Activated CD8-positive, alpha-beta T cell treated with anti-CD3 and anti-CD28 coated beads, Interleukin-2, amount 10 ng/mL, durations not matched to agents 7 days and 5 days (primary cell): ENCODE measurements around the gene SDR39U1. TPM values are rescaled to one million over a fixed set of nuclear protein-coding genes. Genes with fewer than 3 reads are reported as not detected.
"Not testable (repeated sequence)": the region's sequence is repeated elsewhere in the genome, so short reads cannot be mapped to it uniquely, and the experiment has no call there.

Experiments
- ATAC-seq: fragments of 150-1000 bp; cut with Tn5 transposase; one replicate; pipeline ENCODE4 v1.10.0; 2021; ENCODE audit warnings: moderate library complexity
- CTCF ChIA-PET: fragments of 350-600 bp; sonication (Branson Sonifier 250); formaldehyde crosslinking; loops from one replicate; lab custom pipeline; 2021; ENCODE audit warnings: antibody characterized with exemption; lab: Charles Lee
- POLR2A ChIA-PET: fragments of 350-600 bp; sonication (Branson Sonifier 250); formaldehyde crosslinking; loops from one replicate; lab custom pipeline; 2021; ENCODE audit warnings: antibody characterized with exemption; lab: Charles Lee
- DNase-seq: peaks from one replicate; pipeline ENCODE4 v3.0.0-alpha.2; 2020
- H3K27ac Mint-ChIP-seq: one replicate; pipeline ENCODE4 v1.8.0; 2021; ENCODE audit warnings: mild to moderate bottlenecking, mixed read lengths
- H3K27me3 Mint-ChIP-seq: one replicate; pipeline ENCODE4 v1.8.0; 2021; ENCODE audit warnings: low read depth, mixed read lengths
- H3K36me3 Mint-ChIP-seq: one replicate; pipeline ENCODE4 v1.8.0; 2021; ENCODE audit warnings: low read depth, mixed read lengths
- H3K4me1 Mint-ChIP-seq: one replicate; pipeline ENCODE4 v1.8.0; 2021; ENCODE audit warnings: low read depth, mixed read lengths
- H3K4me3 Mint-ChIP-seq: one replicate; pipeline ENCODE4 v1.8.0; 2021; ENCODE audit warnings: mild to moderate bottlenecking, mixed read lengths
- H3K9me3 Mint-ChIP-seq: one replicate; pipeline ENCODE4 v1.8.0; 2022; ENCODE audit warnings: mixed read lengths; ENCODE audit not compliant: insufficient read depth
- total RNA-seq, 2 experiments: library from RNA; stranded (reverse); gene quantifications; one replicate each; pipeline ENCODE4 v1.2.3, GENCODE V29; 2021

Gene SDR39U1, protein sequence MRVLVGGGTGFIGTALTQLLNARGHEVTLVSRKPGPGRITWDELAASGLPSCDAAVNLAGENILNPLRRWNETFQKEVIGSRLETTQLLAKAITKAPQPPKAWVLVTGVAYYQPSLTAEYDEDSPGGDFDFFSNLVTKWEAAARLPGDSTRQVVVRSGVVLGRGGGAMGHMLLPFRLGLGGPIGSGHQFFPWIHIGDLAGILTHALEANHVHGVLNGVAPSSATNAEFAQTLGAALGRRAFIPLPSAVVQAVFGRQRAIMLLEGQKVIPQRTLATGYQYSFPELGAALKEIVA
- 10 to 100 TPM; 47.6 to 58.6 TPM for total RNA-seq

DNA sequence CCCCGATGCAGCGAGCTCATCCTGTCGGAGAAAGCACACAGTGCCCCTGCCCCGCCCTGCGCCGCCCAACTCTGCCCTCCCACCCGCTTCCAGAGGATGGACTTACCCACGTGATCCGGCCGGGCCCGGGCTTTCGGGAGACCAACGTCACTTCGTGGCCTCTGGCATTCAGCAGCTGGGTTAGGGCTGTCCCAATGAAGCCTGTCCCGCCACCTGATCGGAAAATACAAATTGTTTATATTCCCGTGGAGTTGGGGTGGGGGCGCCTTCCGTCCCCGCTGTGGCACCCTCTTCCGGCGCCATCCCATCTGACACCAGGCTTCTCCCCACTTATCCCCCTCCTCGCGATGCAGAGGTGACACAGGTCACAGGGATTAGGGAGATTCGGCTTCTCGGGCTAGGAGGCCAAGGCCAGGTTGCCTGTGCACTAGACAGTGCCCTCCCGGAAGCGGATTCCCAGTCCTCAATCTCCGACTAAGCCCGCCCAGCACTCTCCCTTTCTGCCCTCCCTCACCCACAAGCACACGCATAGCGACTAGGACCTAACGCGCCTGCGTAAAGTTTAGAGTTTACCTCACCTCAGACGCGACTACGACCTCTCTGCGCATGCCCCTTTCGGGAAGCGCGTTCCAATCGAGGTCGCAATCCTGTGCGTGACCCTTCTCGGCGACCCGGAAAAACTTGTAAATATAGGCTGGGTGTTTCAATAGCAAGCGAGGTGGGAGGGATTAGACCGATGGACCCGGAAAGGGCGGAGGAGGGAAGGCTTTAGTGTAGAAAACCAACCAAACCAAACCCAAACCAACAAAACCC, at the start of gene SDR39U1:
Gene SDR39U1 (minus strand): TSS at position 537 of the 813 bp plus-strand sequence. CDS start 7 bp downstream, at position 530.
- DNase-seq: peak; percentile 99
- ChIA-PET CTCF (interaction anchor here (0.8 to 4.7 kb wide), 11 partner anchors 11 to 268 kb away, joined by 3 to 77 read pairs (median 4); partner anchors contain the start of genes ADCY4, CBLN3, CIDEB and KHNYN), POLR2A (interaction anchor here (0.6 to 5.3 kb wide), 12 partner anchors 8 to 496 kb away, joined by 3 to 77 read pairs (median 3); partner anchors contain the start of genes CBLN3, CHMP4A, DHRS1 and KHNYN)
- ATAC-seq: peak; percentile 91
- Mint-ChIP-seq H3K36me3 (peaks cover 47% of the 10 kb centered on the region), H3K27ac (peak within 1 kb of the TSS; percentile 98), H3K4me1 (peaks cover 54% of the 10 kb centered on the region), H3K4me3 (peak within 1 kb of the TSS; percentile 96), H3K9me3 (no peaks in the 10 kb centered on the region), H3K27me3 (no peaks in the 10 kb centered on the region)

DNA sequence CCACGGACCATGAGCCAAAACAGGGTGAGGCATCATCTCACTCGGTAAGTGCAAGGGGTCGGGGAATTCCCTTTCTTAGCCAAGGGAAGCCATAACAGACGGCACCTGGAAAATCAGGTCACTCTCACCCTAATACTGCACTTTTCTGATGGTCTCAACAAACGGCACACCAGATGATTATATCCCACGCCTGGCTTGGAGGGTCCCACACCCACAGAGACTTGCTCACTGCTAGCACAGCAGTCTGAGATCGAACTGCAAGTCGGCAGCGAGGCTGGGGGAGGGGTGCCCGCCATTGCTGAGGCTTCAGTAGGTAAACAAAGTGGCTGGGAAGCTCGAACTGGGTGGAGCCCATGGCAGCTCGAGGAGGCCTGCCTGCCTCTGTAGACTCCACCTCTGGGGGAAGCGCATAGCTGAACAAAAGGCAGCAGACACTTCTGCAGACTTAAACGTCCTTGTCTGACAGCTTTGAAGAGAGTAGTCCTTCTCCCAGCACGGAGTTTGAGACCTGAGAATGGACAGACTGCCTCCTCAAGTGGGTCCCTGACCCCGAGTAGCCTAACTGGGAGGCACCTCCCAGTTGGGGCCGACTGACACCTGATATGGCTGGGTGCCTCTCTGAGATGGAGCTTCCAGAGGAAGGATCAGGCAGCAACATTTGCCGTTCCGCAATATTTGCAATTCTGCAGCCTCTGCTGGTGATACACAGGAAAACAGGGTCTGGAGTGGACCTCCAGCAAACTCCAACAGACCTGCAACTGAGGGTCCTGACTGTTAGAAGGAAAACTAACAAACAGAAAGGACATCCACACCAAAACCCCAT, 49.2 kb upstream of the SDR39U1 start:
- ATAC-seq, H3K4me3 Mint-ChIP-seq, H3K4me1 Mint-ChIP-seq, H3K9me3 Mint-ChIP-seq, H3K36me3 Mint-ChIP-seq, DNase-seq, H3K27ac Mint-ChIP-seq, POLR2A ChIA-PET: not testable (repeated sequence)
- peaks cover 19% of the 10 kb centered on the region for H3K27me3 Mint-ChIP-seq
- CTCF ChIA-PET: interaction anchor here (1.5 kb wide), 1 partner anchor 218 kb away, joined by 4 read pairs; no protein-coding TSS in a partner anchor

DNA sequence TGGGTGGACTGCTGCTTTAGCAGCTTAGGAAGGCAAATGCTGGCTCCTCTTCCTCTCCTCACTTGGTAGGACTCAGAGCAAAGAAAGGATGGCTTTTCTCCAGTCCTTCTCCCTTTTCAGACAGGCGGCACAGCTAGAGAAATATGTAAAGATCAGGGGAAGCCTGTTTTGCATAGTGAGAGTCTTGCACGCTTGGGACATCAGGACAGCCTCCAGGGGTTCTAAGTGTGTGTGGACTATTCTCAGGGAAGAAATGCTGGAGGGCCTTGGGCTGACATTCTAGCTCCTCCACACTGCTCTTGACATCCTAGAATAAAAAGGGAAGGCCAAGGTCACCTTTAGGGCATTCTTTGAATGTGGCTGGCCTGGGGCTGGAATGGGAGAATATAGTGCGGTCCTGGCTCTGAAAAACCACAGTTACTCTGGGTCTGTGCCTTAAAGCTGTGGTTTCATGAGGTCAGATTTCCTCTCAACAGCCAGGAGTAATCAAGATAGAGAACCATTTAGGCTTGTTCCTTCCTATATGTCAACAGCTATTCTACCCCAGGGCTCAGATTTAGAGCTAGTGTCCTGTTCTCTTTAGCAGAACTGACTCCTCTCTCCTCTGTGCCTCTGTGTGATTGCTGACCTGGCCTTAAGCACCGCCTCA, 41.2 kb upstream of the SDR39U1 start:
- DNase-seq: no peak
- H3K27ac Mint-ChIP-seq: peak overlapping the region; percentile 34
- no peak for ATAC-seq

DNA sequence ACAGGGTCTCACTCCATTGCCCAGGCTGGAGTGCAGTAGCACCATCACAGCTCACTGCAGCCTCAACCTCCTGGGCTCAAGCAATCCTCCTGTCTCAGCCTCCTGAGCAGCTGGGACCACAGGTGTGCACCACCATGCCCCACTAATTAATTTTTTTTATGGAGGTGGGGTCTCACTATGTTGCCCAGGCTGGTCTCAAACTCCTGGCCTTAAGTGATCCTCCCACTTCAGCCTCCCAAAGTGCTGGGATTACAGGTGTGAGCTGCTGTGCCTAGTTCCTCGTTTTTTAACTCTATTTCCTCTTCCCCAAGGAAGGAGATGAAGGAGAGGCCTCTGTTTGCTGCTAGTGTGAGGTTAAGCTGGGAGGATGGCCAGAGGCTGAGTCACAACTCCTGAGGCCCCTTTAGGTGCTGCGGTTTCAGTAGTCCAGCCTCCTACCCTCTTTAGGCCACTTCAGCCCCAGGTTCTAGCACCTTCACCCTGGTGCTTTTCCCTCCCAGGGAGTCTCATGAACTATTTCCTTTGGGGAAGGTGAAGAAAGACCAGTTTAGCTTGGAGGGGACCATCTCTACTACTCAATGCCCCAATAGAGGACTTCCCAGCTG, 40.2 kb upstream of the SDR39U1 start:
- H3K27me3 Mint-ChIP-seq, ATAC-seq, H3K4me3 Mint-ChIP-seq, DNase-seq, H3K36me3 Mint-ChIP-seq, H3K27ac Mint-ChIP-seq, POLR2A ChIA-PET, H3K9me3 Mint-ChIP-seq: not testable (repeated sequence)
- CTCF ChIA-PET: interaction anchor here (1.1 kb wide), 1 partner anchor 123 kb away, joined by 3 read pairs; no protein-coding TSS in a partner anchor
- H3K4me1 Mint-ChIP-seq: peaks cover 26% of the 10 kb centered on the region

More for the DNA sequence above, 41.2 kb upstream of the SDR39U1 start:
- Mint-ChIP-seq H3K27me3 (no peaks in the 10 kb centered on the region), H3K9me3 (no peaks in the 10 kb centered on the region), H3K36me3 (no peaks in the 10 kb centered on the region), H3K4me3 (no peak overlapping the region), H3K4me1 (peaks cover 26% of the 10 kb centered on the region)
- CTCF ChIA-PET: interaction anchor here (0.7 to 1.4 kb wide), 7 partner anchors 8 to 649 kb away, joined by 3 to 5 read pairs (median 3); no protein-coding TSS in a partner anchor
- POLR2A ChIA-PET: no interaction called here

DNA sequence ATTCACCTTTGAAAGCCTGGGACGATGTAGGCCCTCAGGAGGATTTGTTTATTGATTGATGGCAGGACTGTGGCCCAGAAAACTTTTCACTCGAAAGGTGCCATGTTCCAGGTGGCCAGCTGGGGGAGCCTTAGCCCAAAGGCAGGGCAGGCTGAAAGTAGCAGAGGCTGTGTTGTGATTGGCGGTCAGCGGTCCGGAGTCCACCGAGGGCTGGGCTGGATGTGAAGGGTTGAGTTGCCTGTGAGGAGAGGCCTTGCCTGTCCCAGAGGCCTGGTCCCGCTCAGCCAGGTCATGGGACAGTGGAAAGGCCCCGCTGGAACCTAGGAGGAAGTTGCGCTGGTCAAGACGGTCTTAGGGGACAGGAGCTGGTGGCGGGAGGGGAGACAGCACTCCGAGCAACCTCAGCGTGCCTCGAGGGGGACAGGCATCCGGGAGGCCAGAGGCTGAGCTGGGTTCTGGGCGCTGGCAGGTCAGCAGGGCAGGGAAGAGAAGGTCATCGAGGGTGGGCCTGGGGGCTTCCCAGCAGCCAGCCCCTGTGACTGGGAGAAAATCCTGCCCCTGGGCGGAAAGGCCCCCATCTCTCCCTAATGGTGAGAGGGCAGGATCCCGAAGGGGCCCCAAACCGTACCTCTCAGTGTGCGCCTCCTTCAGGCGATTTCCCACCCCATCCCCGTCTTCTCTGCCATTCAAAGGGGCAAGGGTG, 39.2 kb upstream of the SDR39U1 start:
- DNase-seq: peak; percentile 62
- Mint-ChIP-seq H3K27ac (peak overlapping the region; percentile 32), H3K36me3 (no peaks in the 10 kb centered on the region), H3K4me1 (peaks cover 26% of the 10 kb centered on the region), H3K4me3 (no peak overlapping the region), H3K9me3 (no peaks in the 10 kb centered on the region), H3K27me3 (no peaks in the 10 kb centered on the region)
- peak; percentile 51 for ATAC-seq
- CTCF ChIA-PET: interaction anchor here (0.8 to 1.5 kb wide), 4 partner anchors 14 to 650 kb away, joined by 3 read pairs; no protein-coding TSS in a partner anchor
- POLR2A ChIA-PET: no interaction called here

DNA sequence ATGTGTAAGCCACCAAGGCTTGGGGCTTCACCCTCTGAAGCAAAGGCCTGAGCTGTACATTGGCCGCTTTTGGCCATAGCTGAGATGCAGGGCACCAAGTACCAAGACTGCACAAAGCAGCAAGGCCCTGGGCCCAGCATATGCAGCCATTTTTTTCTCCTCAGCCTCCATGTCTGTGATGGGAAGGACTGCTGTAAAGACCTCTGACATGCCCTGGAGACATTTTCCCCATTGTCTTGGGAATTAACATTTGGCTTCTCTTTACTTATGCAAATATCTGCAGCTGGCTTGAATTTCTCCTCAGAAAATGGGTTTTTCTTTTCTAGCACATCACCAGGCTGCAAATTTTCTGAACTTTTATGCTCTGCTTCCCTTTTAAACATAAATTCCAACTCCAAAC, 37.4 kb upstream of the SDR39U1 start:
- H3K4me3 Mint-ChIP-seq, H3K36me3 Mint-ChIP-seq, DNase-seq, ATAC-seq, CTCF ChIA-PET, H3K27me3 Mint-ChIP-seq, H3K9me3 Mint-ChIP-seq, H3K27ac Mint-ChIP-seq, POLR2A ChIA-PET: not testable (repeated sequence)
- peaks cover 33% of the 10 kb centered on the region for H3K4me1 Mint-ChIP-seq

DNA sequence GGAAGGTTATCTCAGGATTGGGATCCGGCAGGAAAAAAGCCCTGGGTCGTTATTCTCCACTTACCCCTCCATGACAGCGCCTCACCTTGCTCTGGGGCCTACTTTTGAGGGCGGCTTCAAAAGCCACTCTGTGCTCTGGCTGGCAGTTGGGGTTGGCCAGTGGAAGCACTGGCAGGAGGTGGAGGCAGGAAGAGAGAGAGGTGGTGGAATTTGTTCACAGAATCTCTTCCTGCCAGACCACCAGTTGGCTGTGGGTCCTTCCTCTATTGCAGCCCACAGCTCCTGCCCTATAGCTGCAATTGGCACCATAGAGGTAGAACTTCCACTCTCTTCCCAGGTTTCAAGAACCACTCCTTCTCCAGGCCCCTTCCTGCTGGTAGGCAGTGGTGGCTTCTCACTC, 32.7 kb upstream of the SDR39U1 start:
- H3K4me1 Mint-ChIP-seq: peaks cover 12% of the 10 kb centered on the region
- DNase-seq (no peak), ATAC-seq (no peak)
- no peaks in the 10 kb centered on the region for H3K36me3 Mint-ChIP-seq
- H3K9me3 Mint-ChIP-seq: no peaks in the 10 kb centered on the region
- H3K27ac Mint-ChIP-seq: no peak overlapping the region
- H3K27me3 Mint-ChIP-seq: peaks cover 4% of the 10 kb centered on the region
- ChIA-PET POLR2A (no interaction called here), CTCF (interaction anchor here (1.8 kb wide), 1 partner anchor 9 kb away, joined by 5 read pairs; no protein-coding TSS in a partner anchor)
- no peak overlapping the region for H3K4me3 Mint-ChIP-seq

DNA sequence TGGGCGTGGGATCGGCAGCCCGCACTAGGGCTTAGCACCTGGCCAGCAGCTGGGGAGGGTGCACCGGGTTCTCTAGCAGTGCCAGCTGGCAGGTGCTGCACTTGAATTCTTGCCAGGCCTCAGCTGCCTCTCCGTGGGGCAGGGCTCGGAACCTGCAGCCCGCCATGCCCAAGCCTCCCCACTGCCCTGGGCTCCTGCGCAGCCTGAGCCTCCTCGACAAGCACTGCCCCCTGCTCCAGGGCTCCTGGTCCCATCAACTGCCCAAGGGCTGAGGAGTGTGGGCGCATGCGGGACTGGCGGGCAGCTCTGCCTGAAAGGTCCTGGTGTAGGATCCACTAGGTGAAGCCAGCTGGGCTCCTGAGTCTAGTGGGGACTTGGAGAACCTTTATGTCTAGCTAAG, 30.6 kb upstream of the SDR39U1 start:
- peaks cover 14% of the 10 kb centered on the region for H3K27me3 Mint-ChIP-seq
- H3K36me3 Mint-ChIP-seq: no peaks in the 10 kb centered on the region
- ChIA-PET POLR2A (no interaction called here), CTCF (no interaction called here)
- no peaks in the 10 kb centered on the region for H3K9me3 Mint-ChIP-seq
- DNase-seq (no peak), ATAC-seq (no peak)
- H3K27ac Mint-ChIP-seq: no peak overlapping the region
- H3K4me3 Mint-ChIP-seq: no peak overlapping the region
- H3K4me1 Mint-ChIP-seq: peaks cover 12% of the 10 kb centered on the region

DNA sequence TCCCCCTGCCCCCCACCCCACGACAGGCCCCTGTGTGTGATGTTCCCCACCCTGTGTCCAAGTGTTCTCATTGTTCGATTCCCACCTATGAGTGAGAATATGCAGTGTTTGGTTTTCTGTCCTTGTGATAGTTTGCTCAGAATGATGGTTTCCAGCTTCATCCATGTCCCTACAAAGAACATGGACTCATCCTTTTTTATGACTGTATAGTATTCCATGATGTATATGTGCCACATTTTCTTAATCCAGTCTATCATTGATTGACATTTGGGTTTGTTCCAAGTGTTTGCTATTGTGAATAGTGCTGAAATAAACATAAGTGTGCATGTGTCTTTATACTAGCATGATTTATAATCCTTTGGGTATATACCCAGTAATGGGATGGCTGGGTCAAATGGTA, 27.9 kb upstream of the SDR39U1 start:
- CTCF ChIA-PET: not testable (repeated sequence)

DNA sequence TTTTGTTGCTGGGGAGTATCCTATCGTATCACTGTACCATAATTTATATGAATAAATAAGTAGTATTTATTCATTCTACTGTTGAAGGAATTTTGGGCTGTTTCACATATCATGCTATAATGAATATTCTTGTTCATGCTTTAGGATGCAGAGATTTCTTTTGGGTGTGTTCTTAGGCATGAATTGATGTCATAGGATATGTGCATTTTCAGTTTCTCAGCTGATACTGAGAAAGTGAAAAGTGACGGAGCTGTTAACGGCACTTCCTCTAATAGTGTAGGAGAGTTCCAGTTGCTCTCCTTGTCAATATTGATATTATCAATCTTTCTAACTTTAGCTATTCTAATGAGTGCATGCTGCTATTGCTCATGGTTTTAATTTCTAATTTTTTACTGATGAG, 23.2 kb upstream of the SDR39U1 start:
- ChIA-PET CTCF (no interaction called here), POLR2A (no interaction called here)
- Mint-ChIP-seq H3K4me1 (peaks cover 8% of the 10 kb centered on the region), H3K27ac (no peak overlapping the region), H3K27me3 (peaks cover 17% of the 10 kb centered on the region), H3K36me3 (peaks cover 2% of the 10 kb centered on the region), H3K9me3 (no peaks in the 10 kb centered on the region), H3K4me3 (no peak overlapping the region)
- no peak for DNase-seq
- no peak for ATAC-seq

More for the DNA sequence above, 27.9 kb upstream of the SDR39U1 start:
- ATAC-seq, DNase-seq, H3K9me3 Mint-ChIP-seq, H3K27ac Mint-ChIP-seq, H3K4me3 Mint-ChIP-seq, H3K36me3 Mint-ChIP-seq, POLR2A ChIA-PET: not testable (repeated sequence)
- H3K27me3 Mint-ChIP-seq: peaks cover 18% of the 10 kb centered on the region
- H3K4me1 Mint-ChIP-seq: peaks cover 12% of the 10 kb centered on the region
